Measurements from ENCODE around the gene ZBTB42. TPM values are rescaled to one million over a fixed set of nuclear protein-coding genes. Genes with fewer than 3 reads are reported as not detected.
"Not testable (repeated sequence)": the region's sequence is repeated elsewhere in the genome, so short reads cannot be mapped to it uniquely, and the experiment has no call there.

The ZBTB42 gene
- total RNA-seq, 2 donors from 2014 or later, result 28.4 to 40.9 TPM

- no peaks in the 10 kb centered on the region for H3K36me3 ChIP-seq
- H3K9me3 ChIP-seq, result no peaks in the 10 kb centered on the region
- intact Hi-C loops (cut with DNase I), result loop anchor here (2.0 kb wide), 1 partner anchor 58 kb away; no protein-coding TSS in a partner anchor
- H3K27ac ChIP-seq, result peak overlapping the region; percentile 42 to 57
- DNase-seq (ENCODE audit: low spot score), result peak; percentile 88
- TF ChIP-seq POLR2AphosphoS5 (IDR thresholded peaks at IDR 0.05) (peak; percentile 58), POLR2A (IDR thresholded peaks at IDR 0.05) (no peak)
- TF ChIP-seq, protein P1, sequence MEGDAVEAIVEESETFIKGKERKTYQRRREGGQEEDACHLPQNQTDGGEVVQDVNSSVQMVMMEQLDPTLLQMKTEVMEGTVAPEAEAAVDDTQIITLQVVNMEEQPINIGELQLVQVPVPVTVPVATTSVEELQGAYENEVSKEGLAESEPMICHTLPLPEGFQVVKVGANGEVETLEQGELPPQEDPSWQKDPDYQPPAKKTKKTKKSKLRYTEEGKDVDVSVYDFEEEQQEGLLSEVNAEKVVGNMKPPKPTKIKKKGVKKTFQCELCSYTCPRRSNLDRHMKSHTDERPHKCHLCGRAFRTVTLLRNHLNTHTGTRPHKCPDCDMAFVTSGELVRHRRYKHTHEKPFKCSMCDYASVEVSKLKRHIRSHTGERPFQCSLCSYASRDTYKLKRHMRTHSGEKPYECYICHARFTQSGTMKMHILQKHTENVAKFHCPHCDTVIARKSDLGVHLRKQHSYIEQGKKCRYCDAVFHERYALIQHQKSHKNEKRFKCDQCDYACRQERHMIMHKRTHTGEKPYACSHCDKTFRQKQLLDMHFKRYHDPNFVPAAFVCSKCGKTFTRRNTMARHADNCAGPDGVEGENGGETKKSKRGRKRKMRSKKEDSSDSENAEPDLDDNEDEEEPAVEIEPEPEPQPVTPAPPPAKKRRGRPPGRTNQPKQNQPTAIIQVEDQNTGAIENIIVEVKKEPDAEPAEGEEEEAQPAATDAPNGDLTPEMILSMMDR (IDR thresholded peaks at IDR 0.05), result peak; percentile 73 to 92 (median 86)
- H3K4me3 ChIP-seq, result peak overlapping the region; percentile 46 to 49
- no peaks in the 10 kb centered on the region for H3K27me3 ChIP-seq (replicated peaks; ENCODE audit: insufficient read depth)
- H3K4me1 ChIP-seq (replicated peaks), result no peaks in the 10 kb centered on the region
- WGBS, result under 1% methylated on average over 31 of the region's 54 CpGs
These were observed 25.4 kb downstream of the ZBTB42 start for GRCh38 chr14:104826189-104826860.

DNA sequence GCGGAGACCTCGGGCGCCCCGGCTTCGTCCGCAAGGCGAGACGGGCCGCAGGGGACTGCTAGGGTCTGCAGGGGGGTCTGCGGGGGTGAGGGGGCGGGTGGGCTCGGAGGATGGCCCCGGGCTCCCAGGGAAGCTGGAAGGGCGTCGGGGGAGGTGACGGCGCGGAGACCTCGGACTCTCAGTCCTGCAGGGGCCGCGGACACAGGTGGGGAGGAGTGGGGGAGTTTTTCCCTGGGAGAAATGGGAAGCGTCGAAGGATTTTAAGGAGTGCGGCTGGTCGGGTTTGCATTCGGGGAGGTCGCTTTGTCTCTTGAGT lies 25.9 kb downstream of the ZBTB42 start:
- no peak for DNase-seq (ENCODE audit: low spot score)
- TF ChIP-seq, protein P1 (IDR thresholded peaks at IDR 0.05), result no peak
- no peak for TF ChIP-seq POLR2AphosphoS5 (IDR thresholded peaks at IDR 0.05)
- TF ChIP-seq POLR2A (IDR thresholded peaks at IDR 0.05), result no peak
- Histone ChIP-seq H3K4me3 (peak overlapping the region; percentile 46 to 49), H3K9me3 (no peaks in the 10 kb centered on the region), H3K27me3 (replicated peaks; ENCODE audit: insufficient read depth) (no peaks in the 10 kb centered on the region), H3K4me1 (replicated peaks) (no peaks in the 10 kb centered on the region), H3K36me3 (no peaks in the 10 kb centered on the region), H3K27ac (peak overlapping the region; percentile 27 to 33)
- WGBS, result 2% methylated on average over 27 of the region's 27 CpGs
- intact Hi-C loops (cut with DNase I), result loop anchor here (2.0 kb wide), 1 partner anchor 58 kb away; no protein-coding TSS in a partner anchor

DNA sequence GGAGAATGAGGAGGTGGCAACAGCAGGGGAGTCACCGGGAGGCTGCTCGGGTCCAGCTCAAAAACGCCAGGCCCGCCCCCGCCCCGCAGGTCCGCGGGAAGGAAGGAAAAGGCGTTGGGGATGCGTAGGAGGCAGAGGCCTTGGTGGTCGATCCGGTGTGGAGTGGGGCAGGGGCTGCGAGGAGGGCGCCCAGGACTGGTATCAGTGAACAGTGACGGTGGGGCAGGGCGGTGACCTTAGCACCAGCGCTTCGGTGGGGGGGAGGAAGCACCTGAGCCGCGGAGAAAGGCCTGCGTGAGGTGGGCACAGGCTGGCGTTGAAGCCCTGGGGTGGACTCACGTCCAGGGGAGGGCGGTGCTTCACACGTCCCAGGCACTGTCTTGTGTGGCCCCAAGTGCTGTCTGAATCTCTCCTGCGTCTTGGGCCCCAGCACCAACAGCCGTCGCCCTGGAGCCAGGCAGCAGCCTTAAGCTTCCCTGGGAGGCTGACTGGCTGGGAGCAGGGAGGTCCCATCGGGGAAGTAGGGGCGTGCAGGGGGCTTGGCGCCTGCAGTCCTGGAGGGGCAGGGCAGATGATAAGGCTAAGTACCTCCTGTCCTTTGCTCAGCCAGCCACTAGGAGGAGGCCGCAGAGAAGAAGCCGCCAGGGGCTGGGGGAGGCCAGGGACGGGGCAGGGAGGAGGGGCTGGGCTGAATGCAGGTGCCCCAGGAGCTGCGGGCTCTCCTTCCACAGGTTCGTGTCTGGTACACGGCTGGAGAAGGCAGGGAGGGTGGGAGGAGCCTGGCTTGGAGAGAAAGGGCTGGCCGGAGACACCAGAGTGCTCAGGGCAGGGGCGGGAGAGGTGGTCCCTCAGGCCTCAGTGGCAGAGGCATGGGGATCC lies 26.5 kb downstream of the ZBTB42 start:
- H3K9me3 ChIP-seq, result no peaks in the 10 kb centered on the region
- H3K36me3 ChIP-seq, result no peaks in the 10 kb centered on the region
- H3K4me1 ChIP-seq (replicated peaks), result no peaks in the 10 kb centered on the region
- H3K4me3 ChIP-seq, result peak overlapping the region; percentile 46 to 49
- no peaks in the 10 kb centered on the region for H3K27me3 ChIP-seq (replicated peaks; ENCODE audit: insufficient read depth)
- TF ChIP-seq, protein P1 (IDR thresholded peaks at IDR 0.05), result peak in 2 of 4 experiments; percentile 28 to 54
- TF ChIP-seq POLR2AphosphoS5 (IDR thresholded peaks at IDR 0.05) (no peak), POLR2A (IDR thresholded peaks at IDR 0.05) (no peak)
- intact Hi-C loops (cut with DNase I), result loop anchor here (2.0 kb wide), 1 partner anchor 59 kb away; no protein-coding TSS in a partner anchor
- DNase-seq (ENCODE audit: low spot score), result peak; percentile 17
- H3K27ac ChIP-seq, result peak overlapping the region; percentile 27 to 33
- 6% methylated on average over 39 of the region's 39 CpGs for WGBS

DNA sequence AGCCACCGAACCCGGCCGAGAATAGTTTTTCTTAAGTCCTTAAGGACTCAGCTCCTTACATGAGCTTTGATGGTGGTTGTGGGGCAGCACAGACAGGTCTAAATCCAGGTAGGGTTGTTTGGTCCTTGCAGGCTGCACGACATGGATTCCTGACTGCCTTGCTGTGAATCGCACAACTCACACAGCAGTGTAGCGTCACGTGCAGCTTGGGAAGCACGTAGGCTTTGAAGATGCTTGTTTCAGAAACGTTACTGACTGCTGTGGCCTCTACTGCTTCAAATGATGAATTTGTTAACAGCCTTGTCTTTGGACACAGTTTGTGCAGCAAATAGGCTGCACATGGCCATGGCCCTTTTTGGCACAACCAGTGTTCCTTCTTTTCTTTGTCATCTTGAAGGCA lies 29.9 kb downstream of the ZBTB42 start:
- Histone ChIP-seq H3K27ac (no peak overlapping the region), H3K4me1 (replicated peaks) (no peaks in the 10 kb centered on the region), H3K4me3 (no peak overlapping the region), H3K36me3 (no peaks in the 10 kb centered on the region), H3K9me3 (no peaks in the 10 kb centered on the region), H3K27me3 (replicated peaks; ENCODE audit: insufficient read depth) (no peaks in the 10 kb centered on the region)
- no peak for TF ChIP-seq POLR2A (IDR thresholded peaks at IDR 0.05)
- TF ChIP-seq, protein P1 (IDR thresholded peaks at IDR 0.05), result no peak
- TF ChIP-seq POLR2AphosphoS5 (IDR thresholded peaks at IDR 0.05), result no peak
- 70% methylated on average over 9 of the region's 9 CpGs for WGBS
- intact Hi-C loops (cut with DNase I), result no loop called here
- no peak for DNase-seq (ENCODE audit: low spot score)

DNA sequence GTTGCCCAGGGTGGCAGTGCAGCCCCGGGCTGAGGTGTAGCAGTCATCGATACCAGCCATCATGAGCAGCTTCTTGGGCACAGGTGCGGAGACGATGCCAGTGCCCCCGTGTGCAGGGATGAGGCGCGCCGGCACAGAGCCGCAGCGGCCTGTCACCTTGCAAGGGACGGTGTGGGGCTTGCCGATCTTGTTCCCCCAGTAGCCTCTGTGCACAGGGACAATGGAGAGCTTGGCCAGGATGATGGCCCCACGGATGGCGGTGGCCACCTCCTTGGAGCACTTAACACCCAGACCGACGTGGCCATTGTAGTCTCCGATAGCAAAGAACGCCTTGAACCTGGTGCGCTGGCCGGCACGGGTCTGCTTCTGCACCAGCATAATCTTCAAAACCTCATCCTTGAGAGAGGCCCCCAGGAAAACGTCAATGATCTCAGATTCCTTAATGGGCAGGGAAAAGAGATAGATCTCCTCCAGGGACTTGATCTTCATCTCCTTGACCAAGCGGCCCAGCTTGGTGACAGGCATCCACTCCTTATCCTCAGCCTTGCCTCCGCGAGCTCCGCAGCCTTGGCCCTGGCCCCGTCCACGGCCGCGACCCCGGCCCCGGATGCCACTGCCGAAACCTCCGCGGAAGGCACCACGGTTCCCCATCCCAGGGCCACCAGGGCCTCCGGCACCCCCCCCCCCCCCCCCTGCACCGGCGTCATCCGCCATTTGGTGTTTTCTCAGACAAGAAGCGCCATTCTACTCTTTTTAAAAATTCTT lies 35.5 kb downstream of the ZBTB42 start:
- H3K36me3 ChIP-seq; H3K27me3 ChIP-seq (replicated peaks; ENCODE audit: insufficient read depth); intact Hi-C loops (cut with DNase I); H3K9me3 ChIP-seq; H3K4me3 ChIP-seq; DNase-seq (ENCODE audit: low spot score); H3K4me1 ChIP-seq (replicated peaks); H3K27ac ChIP-seq: not testable (repeated sequence)
- WGBS, result 91% methylated on average over 38 of the region's 41 CpGs

Measured in prostate gland (tissue), 2 donors.